ENCODE data around the gene ANKLE1. TPM values are rescaled to one million over a fixed set of nuclear protein-coding genes. Genes with fewer than 3 reads are reported as not detected.

ANKLE1 gene
- total and polyA plus RNA-seq, 8 donors, result 0.45 to 2.4 (median 1.6) TPM

DNA sequence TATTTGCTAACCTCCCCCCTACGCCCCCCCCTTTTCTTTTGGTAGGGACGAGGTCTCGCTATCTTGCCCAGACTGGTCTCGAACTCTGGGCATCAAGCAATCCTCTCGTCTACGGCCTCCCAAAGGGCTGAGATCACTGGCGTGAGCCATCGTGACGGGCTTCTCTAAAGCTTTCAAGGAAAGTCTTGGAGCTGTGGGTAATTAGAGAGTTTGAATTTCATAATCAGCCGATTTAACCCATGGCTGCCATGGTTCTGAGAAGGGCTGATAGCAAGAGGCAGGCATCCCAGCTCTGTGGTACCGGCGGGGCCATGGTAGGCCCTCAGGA lies 22.2 kb downstream of the ANKLE1 start:
- no peaks in the 10 kb centered on the region for H3K27me3 ChIP-seq
- no peaks in the 10 kb centered on the region for H3K9me3 ChIP-seq
- intact Hi-C loops (cut with DNase I), result no loop called here
- H3K4me1 ChIP-seq, result peaks cover 18 to 63% of the 10 kb centered on the region in 2 donors
- H3K27ac ChIP-seq, result peak overlapping the region; percentile 91 to 92
- TF ChIP-seq, protein P1, sequence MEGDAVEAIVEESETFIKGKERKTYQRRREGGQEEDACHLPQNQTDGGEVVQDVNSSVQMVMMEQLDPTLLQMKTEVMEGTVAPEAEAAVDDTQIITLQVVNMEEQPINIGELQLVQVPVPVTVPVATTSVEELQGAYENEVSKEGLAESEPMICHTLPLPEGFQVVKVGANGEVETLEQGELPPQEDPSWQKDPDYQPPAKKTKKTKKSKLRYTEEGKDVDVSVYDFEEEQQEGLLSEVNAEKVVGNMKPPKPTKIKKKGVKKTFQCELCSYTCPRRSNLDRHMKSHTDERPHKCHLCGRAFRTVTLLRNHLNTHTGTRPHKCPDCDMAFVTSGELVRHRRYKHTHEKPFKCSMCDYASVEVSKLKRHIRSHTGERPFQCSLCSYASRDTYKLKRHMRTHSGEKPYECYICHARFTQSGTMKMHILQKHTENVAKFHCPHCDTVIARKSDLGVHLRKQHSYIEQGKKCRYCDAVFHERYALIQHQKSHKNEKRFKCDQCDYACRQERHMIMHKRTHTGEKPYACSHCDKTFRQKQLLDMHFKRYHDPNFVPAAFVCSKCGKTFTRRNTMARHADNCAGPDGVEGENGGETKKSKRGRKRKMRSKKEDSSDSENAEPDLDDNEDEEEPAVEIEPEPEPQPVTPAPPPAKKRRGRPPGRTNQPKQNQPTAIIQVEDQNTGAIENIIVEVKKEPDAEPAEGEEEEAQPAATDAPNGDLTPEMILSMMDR (IDR thresholded peaks at IDR 0.05), result no peak
- ATAC-seq (peak; percentile 4), DNase-seq (no peak)
- H3K4me3 ChIP-seq, result peak overlapping the region in 1 of 2 donors; percentile 94
- H3K36me3 ChIP-seq, result peaks cover 0 to 9% of the 10 kb centered on the region in 2 donors

DNA sequence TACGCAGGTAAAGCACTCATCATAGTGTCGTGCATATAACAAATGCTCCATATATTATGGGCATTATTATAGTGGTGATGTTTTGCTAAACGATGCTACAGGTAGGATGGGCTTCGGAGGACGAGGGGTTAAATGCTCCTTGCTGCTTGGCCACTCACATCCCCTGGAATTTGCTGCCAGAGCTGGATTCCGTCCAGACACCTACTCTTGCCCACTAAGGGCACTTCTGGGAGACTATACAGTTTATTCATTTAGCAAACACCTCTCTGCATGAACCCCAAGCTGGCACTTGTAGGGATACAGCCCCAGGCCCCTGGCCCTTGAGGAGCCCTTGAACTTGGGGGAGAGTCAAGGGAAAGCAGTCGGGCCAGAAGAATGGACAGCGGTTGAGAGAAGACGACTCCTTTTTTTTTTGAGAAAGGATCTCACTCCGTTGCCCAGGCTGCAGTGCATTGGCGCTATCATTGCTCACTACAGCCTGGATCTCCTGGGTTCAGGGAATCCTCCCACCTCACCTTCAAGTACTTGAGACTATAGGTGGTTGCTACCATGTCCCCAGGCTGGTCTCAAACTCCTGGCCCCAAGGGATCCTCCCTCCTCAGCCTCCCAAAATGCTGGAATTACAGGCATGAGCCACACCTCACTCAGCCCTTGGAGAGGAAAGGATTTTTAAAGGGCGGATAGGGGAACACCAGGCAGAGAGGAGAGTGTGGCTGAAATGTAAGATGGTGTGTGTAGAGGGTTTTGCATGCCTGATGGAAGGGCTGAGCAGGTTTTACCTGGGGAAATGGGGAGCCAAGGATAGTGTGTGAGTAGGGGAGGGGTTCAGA lies 22.9 kb downstream of the ANKLE1 start:
- intact Hi-C loops (cut with DNase I), result no loop called here
- ATAC-seq (peak; percentile 6), DNase-seq (peak in 2 of 4 donors; percentile 65 to 79)
- Histone ChIP-seq H3K36me3 (peaks cover 0 to 9% of the 10 kb centered on the region in 2 donors), H3K4me3 (peak overlapping the region in 1 of 2 donors; percentile 68), H3K27ac (peak overlapping the region; percentile 91 to 92), H3K27me3 (no peaks in the 10 kb centered on the region), H3K4me1 (peaks cover 18 to 65% of the 10 kb centered on the region in 2 donors), H3K9me3 (no peaks in the 10 kb centered on the region)
- TF ChIP-seq, protein P1 (IDR thresholded peaks at IDR 0.05), result no peak

DNA sequence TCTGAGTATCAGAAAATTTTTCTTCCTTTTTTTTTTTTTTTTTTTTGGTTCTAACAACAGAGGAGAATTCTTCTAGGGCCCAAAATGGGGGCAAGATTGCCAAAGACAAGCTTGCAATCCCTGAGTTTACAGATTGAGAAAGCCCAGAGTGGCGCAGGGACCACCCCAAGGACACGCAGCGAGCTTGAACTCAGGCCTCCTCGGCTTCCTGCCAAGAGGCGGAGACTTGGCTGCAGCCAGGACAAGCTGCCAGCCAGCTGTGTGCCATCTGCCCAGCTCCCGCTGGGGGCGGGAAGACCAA lies 23.5 kb downstream of the ANKLE1 start:
- H3K9me3 ChIP-seq, result no peaks in the 10 kb centered on the region
- H3K4me1 ChIP-seq, result peaks cover 21 to 70% of the 10 kb centered on the region in 2 donors
- intact Hi-C loops (cut with DNase I), result no loop called here
- H3K27ac ChIP-seq, result peak overlapping the region; percentile 91 to 92
- no peak for ATAC-seq
- H3K27me3 ChIP-seq, result no peaks in the 10 kb centered on the region
- peaks cover 0 to 9% of the 10 kb centered on the region in 2 donors for H3K36me3 ChIP-seq
- TF ChIP-seq, protein P1 (IDR thresholded peaks at IDR 0.05), result no peak
- DNase-seq, result no peak
- H3K4me3 ChIP-seq, result peak overlapping the region; percentile 54 to 68

DNA sequence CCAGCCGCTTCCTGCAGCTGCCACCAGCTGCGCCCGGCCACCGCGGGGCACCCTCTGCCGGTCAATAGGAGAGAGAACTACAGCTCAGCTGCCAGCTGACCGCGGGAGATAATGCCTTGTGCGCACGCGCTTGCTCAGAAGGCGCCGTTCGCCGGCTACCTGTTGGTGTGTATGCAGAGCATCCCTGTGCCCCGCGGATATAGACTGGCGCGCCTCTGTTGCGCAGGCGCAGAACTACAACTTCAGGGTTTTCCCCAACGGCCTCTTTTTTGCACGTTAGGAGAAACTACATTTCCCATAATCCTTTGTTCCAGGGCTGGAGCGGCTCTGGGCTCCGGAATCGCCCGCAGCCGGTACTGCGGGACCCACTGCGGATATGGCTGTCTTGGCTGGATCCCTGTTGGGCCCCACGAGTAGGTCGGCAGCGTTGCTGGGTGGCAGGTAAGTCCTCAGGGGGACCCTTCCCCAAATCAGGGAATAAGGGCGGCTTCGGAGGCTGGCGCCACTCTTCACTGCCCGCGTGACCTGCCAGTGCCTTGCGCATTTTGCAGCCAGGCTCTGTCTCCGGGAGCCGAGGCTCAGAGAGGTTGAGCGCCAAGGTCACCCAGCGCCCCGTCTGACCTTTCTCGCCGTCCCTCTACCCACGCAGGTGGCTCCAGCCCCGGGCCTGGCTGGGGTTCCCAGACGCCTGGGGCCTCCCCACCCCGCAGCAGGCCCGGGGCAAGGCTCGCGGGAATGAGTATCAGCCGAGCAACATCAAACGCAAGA lies 24.0 kb downstream of the ANKLE1 start, which contains the start of gene MRPL34:
Gene MRPL34 (plus strand): TSS at position 356 of the 768 bp plus-strand sequence. CDS start 21 bp downstream, at position 377.
- peak; percentile 94 to 98 (median 98) for DNase-seq
- peak; percentile 70 for ATAC-seq
- H3K9me3 ChIP-seq, result no peaks in the 10 kb centered on the region
- peak within 1 kb of the TSS; percentile 91 to 92 for H3K27ac ChIP-seq
- no peaks in the 10 kb centered on the region for H3K27me3 ChIP-seq
- intact Hi-C loops (cut with DNase I), result no loop called here
- H3K4me3 ChIP-seq, result peak within 1 kb of the TSS; percentile 54 to 68
- peaks cover 0 to 5% of the 10 kb centered on the region in 2 donors for H3K36me3 ChIP-seq
- H3K4me1 ChIP-seq, result peaks cover 26 to 72% of the 10 kb centered on the region in 2 donors
- TF ChIP-seq, protein P1 (IDR thresholded peaks at IDR 0.05), result peak; percentile 60 to 87

DNA sequence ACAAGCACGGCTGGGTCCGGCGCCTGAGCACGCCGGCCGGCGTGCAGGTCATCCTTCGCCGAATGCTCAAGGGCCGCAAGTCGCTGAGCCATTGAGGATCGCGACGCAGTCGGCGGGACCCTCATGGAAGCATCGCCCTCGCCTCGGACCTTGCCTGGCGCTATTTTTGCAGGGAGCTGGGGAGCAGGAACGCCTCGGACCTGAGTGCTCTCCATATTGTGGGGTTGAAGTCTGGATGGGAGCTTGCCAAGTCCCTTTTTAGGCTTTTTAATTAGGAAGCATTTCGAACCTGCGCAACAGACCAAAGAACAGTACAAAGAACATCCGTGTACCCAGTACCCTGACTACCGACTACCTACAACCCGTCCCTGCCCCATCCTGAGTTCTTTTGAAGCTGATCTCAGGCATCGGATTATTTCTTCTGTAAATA lies 24.6 kb downstream of the ANKLE1 start:
- intact Hi-C loops (cut with DNase I), result no loop called here
- no peaks in the 10 kb centered on the region for H3K9me3 ChIP-seq
- H3K4me1 ChIP-seq, result peaks cover 28 to 77% of the 10 kb centered on the region in 2 donors
- H3K4me3 ChIP-seq, result peak overlapping the region; percentile 54 to 68
- ATAC-seq (no peak), DNase-seq (no peak)
- H3K27ac ChIP-seq, result peak overlapping the region; percentile 91 to 92
- no peaks in the 10 kb centered on the region for H3K27me3 ChIP-seq
- no peaks in the 10 kb centered on the region for H3K36me3 ChIP-seq
- TF ChIP-seq, protein P1 (IDR thresholded peaks at IDR 0.05), result no peak

Measured in left lung (tissue), 10 donors.